HG03064 (cell line): ENCODE measurements around the gene TEAD4.
"Not testable (repeated sequence)": the region's sequence is repeated elsewhere in the genome, so short reads cannot be mapped to it uniquely, and the experiment has no call there.

Experiments used
- ATAC-seq: cut with Tn5 transposase; IDR thresholded peaks from one replicate; pipeline ENCODE4 v1.9.1; 2021; ENCODE audit warnings: low read depth; ENCODE audit not compliant: unreplicated experiment

Gene TEAD4

DNA sequence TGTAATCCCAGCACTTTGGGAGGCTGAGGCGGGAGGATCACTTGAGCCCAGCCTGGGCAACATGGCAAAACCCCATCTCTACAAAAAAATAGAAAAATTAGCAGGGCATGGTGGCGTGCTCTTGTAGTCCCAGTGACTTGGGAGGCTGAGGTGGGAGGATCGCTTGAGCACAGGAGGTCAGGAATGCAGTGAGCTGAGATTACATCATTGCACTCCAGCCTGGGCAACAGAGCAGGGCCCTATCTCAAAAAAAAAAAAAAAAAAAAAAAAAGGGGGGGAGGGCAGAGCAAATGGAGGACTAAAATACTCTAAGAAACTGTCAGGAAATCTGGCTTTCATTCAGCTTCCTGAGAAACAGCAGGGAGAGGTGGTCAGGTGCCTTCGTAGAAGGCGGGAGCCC lies 86.3 kb downstream of the TEAD4 start:
- ATAC-seq = no peak

DNA sequence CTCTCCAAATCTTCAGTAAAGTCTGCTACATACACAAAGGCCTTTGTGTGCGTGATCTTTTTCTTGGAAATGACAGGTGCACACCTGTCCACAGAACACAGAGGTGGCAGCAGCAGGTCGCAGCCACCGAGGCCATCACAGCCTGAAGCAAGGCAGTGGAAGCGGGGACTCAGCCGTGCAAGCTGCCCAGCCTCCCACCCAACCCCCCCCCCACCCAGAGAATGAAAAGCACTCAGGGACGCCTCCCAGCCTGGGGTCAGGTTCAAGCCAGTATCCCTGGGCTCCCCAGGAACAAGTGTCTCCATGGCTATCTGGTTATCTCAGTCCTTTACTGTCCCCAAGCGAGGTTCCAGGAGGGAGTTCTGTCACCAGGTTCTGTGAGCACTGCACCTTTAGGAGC lies 86.8 kb downstream of the TEAD4 start:
- ATAC-seq = no peak

DNA sequence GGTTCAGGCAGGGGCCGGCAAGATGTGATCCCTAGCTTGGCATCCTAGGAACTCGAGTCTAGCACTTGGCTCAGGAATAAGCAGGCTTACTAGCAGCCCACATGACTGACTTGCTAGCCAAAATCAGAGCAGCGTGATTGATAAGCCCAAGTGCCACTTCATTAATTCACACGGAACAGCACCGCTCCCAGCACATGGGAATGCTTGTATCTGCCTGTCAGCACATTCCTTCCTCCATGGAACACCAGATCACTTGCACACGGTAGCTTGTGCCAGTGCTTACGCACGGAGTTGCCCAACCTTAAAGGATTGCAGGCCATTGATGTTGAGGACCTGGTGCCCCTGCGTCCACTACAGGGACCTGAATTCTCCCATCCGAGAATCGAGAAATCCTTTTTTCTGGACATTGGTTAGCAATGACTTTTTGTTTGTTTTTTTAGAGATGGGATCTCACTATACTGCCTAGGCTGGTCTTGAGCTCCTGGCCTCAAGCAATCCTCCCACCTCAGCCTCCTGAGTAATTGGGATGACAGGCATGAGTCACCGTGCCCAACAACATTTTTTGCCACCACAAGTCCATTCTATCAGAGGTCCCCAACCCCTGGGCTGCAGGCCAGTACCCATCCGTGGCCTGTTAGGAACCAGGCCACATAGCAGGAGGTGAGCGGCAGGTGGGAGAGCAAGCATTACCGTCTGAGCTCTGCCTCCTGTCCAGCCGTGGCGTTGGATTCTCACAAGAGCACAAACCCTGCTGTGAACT lies 87.4 kb downstream of the TEAD4 start:
- ATAC-seq = no peak

DNA sequence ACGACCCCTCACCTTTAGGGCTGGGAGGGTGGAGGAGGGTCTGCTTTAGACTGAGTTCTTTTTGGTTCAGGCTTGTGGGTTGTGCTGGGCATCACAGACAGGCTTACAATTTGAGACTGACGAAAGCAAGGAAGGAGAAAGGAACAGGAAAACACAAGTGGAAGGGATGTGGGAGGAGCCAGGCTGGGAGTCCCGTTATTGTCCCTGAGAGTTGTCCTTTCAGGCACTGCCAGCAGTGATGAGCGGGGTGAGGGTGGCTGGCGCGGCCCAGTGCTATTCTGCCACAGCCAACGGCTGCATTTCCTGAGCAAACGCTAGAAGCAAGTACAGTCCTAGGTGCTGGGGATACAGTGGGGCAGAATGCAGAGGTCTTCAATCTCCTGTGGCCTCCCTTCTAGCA lies 88.8 kb downstream of the TEAD4 start:
- ATAC-seq = no peak

DNA sequence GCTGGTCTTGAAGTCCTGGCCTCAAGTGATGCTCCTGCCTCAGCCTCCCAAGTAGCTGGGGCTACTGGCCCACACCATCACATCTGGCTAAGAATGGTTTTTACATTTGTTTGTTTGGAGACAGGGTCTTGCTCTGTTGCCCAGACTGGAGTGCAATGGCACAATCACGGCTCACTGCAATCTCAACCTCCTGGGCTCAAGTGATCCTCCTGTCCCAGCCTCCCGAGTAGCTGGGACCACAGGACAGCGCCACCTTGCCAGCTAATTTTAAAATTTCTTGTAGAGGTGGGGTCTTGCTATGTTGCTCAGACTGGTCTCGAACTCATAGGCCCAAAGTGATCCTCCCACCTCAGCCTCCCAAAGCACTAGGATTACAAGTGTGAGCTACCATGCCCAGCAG lies 89.3 kb downstream of the TEAD4 start:
- no peak for ATAC-seq

DNA sequence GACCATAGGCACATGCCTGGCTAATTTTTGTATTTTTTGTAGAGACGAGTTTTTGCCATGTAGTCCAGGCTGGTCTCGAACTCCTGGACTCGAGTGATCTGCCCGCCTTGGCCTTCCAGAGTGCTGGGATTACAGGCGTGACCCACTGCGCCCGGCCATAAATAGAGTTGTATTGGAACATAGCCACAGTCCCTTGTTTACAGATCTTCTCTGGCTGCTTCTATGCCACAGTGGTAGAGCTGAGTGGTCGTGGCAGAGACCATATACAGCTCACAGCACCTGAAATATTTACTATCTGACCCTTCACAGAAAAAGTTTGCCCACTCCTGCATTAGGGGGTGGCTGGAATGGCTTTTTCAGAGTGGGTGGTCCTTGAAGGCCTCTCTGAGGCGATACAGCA lies 90.0 kb downstream of the TEAD4 start:
- ATAC-seq = no peak

DNA sequence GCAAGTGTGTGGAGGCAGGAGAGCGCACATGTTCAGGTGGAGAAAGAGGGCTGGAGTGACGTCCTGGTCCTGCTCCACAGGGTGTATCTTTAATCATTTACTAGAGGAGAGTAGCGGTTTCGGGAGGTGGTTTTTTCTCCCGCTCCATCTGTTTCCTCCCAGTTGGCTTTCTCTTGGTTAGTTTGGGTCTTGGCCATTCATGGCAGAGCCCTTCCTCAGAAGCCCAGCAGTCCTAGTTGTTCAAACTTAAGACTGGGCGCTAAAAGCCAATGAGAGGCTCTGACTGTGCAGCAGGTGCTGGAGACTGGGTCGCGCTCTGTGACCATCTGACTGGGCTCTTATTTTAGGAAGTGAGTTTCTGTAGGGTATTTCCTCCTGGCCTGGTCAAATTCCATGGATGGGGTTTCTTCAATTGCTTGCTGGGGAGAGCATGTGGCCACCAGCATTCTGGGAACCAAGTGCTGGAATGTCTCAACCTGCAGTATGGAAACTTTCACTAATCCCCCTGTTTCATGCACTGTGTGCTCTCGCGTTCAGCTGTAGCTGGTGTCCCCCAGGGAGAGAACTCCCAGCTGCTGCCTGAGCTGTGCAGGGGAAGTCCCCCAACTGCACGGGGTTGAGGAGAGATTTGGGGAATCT lies 90.5 kb downstream of the TEAD4 start:
- ATAC-seq = no peak

DNA sequence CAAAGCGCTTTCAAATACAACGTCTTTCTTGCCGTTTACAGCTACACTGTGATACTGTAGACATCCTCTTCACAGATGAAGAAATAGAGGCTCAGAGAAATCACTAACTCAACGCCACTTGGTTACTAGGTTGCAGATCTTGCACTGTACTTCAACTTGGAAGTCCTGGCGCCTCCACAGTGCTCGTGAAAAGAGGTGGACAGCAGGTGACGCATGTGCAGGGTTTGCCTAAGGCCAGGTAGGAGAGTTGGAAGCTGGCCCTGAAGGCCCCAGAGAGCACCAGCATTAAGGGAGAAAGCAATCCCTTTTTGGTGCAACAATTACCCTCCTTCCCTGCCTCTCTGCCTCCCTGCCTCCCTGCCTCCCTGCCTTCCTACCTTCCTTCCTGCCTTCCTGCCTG lies 95.2 kb downstream of the TEAD4 start:
- ATAC-seq = no peak

DNA sequence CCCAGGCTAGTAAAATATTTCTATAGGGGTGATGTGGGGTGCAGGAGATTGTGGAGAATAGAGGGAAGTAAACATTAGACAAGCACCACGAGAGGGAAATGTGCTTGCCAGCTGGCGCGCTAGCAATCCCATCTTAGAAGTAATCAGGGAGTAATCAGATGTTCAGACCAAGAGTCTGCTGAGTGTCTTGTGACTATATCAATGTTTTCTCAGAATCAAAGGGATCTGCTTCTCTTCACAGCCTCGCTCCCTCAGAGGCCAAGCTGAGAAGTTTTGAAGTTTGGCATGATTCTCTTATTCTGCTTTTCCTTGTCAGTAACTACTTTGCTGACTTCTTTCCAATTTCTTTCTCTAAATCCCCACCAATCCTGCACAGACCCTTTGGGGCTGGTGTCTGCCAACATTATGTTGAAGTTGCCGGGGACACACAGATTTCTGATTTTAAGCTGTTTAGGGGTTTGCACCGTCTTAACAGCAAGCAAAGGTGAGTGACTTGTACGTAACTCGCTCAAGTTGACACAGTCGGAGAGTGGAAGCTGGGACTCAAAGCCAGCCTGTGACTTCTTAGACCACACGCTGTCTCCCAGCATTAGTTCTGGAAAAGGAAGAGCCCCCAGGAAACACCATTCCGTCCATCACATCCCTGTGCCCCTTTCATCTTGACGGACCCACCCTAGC lies 96.0 kb downstream of the TEAD4 start:
- no peak for ATAC-seq

DNA sequence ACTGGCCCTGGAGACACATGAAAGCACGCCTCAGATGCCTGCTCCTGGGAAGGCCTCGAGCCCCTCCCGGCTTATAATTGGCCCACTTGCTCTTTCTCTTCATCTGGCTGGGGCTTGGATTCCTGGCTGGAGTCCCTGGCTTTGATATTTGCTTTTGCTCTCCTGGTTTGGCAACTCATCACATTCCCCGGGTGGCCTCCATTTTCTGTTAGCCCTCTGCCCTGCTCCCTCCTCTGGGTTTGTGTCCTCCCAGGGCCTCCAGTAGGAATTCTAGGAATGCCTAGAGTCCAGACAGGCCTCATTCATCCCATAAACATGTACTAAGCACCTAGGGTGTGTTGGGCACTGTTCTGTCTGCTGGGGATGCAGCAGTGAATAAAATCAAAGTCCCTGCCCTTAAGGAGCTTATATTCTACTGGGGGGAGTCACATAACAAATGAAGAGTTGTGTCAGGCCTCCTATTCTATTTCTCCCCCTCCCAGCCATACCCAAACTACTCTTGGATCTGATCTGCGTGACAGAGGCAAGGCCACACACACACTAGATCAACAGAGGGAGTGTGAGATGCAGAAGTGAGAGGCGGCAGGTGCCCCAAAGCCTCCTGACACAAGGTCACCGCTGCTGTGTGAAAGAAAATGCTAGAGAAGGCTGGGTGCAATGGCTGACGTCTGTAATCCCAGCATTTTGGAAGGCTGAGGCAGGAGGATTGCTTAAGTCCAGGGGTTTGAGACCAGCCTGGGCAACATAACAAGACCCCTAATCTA lies 96.7 kb downstream of the TEAD4 start:
- no peak for ATAC-seq

DNA sequence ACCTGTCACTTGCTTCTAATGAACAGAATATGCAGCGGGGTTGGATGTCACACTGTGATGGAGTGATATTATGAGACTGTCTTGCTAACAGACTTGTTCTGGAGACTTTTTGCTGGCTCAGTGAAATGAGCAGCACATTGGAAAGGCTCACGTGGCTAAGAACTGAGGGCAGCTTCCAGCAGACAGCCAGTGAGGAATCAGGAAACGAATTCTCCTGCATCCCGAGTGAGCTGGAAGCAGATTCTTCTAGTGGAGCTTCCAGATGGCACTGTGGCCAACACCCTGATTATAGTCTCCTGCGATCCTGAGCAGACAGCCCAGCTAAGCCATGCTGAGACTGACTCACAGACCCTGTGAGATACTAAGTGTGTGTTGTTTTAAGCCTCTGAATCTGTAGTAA lies 101.9 kb downstream of the TEAD4 start:
- ATAC-seq = no peak

DNA sequence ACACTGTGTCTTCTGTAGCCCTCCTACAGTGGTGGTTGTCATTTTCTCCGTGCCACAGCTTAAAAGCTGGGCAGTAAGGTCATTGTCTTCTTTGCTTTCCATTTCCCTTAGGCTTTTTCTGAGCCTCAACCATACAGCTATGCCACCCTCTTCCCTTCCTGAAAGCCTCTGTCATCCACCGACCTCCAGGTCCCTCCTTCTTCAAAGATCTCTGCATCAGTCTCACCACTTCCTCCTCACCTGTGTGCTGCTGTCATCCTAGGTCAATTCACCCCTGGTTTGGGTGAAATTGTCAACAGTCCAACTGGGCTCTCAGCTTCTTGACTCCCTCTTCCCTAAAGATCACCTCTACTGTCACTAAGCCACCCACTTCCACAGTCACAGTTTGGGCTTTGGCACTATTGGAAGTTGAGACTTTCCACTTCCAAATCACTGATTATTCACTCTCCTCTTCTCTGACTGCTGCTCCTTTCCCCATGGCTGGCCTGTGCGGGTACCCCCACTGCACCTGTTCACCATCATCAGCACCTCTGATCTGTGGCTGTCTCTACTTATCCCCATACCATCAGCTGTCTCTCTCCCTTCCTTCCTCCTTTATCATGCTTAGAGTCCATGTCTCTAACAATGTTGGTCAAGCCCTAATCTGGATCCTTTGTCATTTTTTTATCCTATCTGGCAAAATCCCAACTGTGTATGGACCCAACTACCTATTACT lies 102.5 kb downstream of the TEAD4 start:
- no peak for ATAC-seq

DNA sequence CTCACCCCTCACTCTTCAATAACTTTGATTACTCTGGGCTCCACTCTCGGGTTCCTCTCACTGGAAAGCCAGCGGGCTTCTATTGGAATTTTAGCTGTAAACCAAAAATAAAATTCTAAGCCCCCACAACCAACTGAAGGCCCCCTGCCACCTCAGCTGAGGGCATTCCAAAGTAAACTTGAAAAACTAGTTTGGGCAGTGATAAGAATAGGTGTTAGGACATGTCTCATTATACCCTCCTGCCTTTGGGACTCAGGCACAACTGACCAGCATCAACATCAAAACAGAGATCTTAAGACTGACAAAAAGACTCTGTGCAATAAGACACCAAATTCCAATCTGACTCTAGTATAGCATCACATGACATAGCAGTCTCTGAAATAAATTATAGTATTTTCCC lies 106.1 kb downstream of the TEAD4 start:
- ATAC-seq = no peak

DNA sequence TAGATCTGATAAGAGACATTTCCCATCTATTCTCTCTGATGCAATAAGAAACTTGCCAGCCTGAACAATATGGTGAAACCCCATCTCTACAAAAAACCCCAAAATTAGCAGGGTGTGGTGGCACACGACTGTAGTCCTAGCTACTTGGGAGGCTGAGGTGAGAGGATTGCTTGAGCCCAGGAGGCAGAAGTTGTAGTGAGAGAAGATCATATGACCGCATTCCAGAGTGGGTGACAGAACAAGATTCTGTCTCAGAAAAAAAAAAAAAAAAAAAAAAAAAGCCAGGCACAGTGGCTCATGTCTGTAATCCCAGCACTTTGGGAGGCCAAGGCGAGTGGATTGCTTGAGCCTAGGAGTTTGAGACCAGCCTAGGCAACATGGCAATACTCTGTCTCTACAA lies 106.6 kb downstream of the TEAD4 start:
- ATAC-seq = not testable (repeated sequence)

DNA sequence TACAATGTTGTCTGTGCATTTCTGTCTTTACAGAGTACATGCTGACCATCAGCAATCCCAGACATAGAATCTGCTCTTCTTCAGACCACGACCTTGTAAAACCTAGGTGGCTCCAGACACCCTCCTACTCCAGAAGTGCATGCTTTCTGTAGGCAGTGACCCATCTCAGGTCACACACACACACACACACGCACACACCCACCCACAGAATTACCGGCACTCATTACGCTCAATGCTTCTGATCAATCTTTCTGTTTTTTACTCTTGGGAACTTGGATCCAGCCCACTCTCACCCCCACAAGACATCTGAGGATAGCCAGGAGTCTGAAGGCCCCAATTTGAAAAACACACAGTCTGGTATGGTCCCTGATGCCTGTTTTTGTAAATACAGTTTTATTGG lies 110.5 kb downstream of the TEAD4 start:
- ATAC-seq = no peak

DNA sequence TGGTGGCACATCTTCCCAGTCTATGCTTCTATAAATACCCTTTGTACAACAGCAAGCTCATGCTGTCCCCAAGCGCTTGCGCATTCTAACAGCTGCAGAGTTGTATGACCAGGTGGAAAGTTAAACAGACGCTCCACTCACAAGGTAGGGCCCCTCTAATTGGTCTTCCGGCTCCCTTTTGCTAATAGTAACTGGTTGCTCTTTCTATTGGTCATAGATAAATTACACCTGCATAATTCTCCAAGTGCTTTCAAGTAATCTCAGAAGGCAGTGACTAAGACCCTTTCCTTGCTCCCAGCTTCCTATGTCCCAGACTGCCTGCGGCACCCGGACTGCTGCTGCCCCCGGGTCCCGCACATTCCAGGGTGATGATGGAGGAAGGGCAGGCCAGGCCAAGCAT lies 111.9 kb downstream of the TEAD4 start:
- ATAC-seq = no peak

DNA sequence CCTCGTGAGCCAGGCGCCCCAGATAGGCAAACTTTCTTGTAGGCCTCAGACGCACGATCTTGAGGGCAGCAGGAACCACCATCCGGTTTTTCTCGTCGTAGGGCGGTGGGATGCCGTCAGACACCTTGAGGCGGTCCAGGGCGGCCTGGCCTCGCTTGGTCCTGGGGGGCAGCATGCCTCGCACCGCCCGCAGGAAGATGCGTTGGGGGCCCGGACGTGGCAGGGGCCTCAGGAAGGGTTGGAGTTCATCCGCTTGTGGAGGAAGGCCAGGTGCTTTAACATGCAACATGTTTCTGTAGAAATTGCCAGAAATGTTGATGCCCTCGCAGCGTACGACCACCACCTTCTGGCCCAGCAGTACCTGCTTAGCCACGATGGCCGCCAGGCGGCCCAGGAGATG lies 112.5 kb downstream of the TEAD4 start:
- no peak for ATAC-seq

DNA sequence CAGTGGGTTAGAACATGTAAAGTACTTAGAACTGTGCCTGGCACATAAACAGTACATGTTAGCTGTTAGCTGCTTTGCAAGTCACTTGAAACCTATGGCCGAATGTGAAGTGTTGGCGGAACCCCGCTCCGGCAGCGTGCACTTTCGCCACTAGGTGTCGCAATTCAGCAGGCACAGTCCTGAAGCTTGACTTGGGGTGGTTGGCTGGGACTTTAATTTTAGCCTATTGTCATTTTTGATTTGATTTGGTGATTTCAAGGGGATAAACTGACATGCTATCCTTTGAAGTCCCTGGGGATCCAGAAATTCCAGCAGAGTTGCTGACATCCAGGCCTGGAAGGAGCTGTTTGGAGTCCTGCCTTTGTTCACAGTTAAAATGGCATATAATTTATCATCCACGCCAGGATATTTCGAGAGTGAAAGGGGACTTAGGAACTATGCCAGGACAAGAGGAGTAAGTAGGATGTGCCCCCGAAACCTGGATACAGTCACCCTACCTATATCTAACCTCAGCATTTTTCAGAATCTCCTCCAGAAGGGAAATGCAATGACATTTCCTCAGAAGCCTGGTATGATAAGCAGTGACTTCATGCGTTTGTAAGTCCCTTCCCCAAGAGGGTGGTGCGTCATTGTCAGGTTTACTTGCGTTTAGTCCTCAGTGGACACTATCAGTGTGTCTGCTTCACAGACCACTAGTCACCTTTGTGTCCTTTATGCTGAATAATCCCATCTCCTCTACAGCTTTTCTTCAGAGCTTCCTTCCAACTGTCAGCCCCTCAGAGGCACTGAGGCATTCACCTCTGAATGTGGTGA lies 114.4 kb downstream of the TEAD4 start:
- no peak for ATAC-seq

DNA sequence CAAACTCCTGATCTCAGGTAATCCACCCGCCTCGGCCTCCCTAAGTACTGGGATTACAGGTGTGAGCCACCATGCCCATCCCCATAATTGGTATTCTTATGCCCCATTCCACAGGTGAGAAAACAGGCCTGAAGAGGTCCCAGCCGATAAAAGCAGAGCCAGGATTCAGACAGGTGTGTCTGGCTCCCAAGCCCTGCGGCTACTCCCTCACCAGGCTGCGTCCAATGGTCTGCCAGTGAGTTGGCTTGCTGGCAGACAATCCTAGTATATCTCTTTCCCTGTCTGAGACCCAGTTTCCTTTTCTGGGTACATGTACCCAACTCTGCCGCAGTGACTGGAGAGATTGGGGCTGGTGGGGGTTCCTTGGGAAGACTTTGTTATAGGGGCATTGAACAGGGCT lies 116.1 kb downstream of the TEAD4 start:
- ATAC-seq = no peak
